Brain microvascular endothelial cell (primary cell): ENCODE results near the gene HAND2.

Experiments used
- DNase-seq: peaks from one replicate; pipeline ENCODE4 v3.0.0-alpha.2; 2020
- H3K27ac ChIP-seq: fragments of 250-450 bp; sonication (Bioruptor Pico); 2 replicates; pipeline ENCODE4 v1.5.1; 2020; ENCODE audit warnings: mild to moderate bottlenecking, moderate library complexity
- H3K27me3 ChIP-seq: fragments of 250-450 bp; sonication (Bioruptor Pico); replicated peaks from 2 replicates; pipeline ENCODE4 v1.5.1; 2020; ENCODE audit warnings: mild to moderate bottlenecking
- H3K36me3 ChIP-seq: fragments of 250-450 bp; sonication (Bioruptor Pico); replicated peaks from 2 replicates; pipeline ENCODE4 v1.5.1; 2020; ENCODE audit warnings: mild to moderate bottlenecking
- H3K4me3 ChIP-seq: 2 replicates; pipeline ENCODE4 v1.5.1; 2011; ENCODE audit warnings: low read depth, mild to moderate bottlenecking, control low read depth, low read length, moderate library complexity
- in situ Hi-C: cut with HindIII; loops from 2 replicates; pipeline ENCODE4 v1.10.0; 2017; ENCODE audit warnings: low sequenced_read_pairs, low pct_ligation_motif_present
- TF ChIP-seq, protein P1 (sequence below): IDR thresholded peaks from 2 replicates; pipeline ENCODE4 v1.5.1; 2011; ENCODE audit warnings: low read depth, mild to moderate bottlenecking, moderate library complexity, low read length, control low read depth, inconsistent platforms; ENCODE audit errors: missing control alignments

The HAND2 gene

DNA sequence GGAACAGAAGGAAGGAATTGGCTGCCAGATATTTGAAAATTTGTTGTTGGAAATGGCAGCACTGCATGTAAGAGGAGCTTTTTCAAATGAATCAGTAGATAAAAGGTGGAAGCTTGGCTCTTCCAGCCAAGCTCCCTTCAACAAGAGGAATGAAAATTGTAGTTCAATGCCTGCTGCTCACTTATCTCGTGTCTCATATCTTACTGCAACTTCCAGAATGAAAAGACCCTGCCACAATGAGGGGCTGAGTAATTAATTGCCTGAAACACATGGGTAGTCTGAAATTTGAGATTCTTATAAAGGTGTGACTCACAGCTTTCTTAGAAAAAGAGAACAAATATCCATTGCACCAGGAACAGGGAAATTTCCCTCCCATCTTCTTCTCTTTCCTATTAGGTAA is 53.0 kb downstream of the HAND2 start:
- H3K4me3 ChIP-seq: no peak overlapping the region

More for the DNA sequence above, 53.0 kb downstream of the HAND2 start:
- Histone ChIP-seq H3K27ac (no peak overlapping the region), H3K36me3 (no peaks in the 10 kb centered on the region), H3K27me3 (no peaks in the 10 kb centered on the region)
- DNase-seq: no peak
- TF ChIP-seq, protein P1, sequence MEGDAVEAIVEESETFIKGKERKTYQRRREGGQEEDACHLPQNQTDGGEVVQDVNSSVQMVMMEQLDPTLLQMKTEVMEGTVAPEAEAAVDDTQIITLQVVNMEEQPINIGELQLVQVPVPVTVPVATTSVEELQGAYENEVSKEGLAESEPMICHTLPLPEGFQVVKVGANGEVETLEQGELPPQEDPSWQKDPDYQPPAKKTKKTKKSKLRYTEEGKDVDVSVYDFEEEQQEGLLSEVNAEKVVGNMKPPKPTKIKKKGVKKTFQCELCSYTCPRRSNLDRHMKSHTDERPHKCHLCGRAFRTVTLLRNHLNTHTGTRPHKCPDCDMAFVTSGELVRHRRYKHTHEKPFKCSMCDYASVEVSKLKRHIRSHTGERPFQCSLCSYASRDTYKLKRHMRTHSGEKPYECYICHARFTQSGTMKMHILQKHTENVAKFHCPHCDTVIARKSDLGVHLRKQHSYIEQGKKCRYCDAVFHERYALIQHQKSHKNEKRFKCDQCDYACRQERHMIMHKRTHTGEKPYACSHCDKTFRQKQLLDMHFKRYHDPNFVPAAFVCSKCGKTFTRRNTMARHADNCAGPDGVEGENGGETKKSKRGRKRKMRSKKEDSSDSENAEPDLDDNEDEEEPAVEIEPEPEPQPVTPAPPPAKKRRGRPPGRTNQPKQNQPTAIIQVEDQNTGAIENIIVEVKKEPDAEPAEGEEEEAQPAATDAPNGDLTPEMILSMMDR: no peak
- in situ Hi-C loops: no loop called here
